T-helper 2 cell treated with Interferon-gamma antibody and Interleukin-4, amounts not matched to agents 100 ng/mL and 5 ng/mL, for 36 hours (primary cell): Measurements from ENCODE around the gene MT1B. TPM values are rescaled to one million over a fixed set of nuclear protein-coding genes. Genes with fewer than 3 reads are reported as not detected.

ENCODE experiments used
- intact Hi-C: fragments of 100-400 bp; cut with micrococcal nuclease; formaldehyde crosslinking; loops from one replicate; pipeline ENCODE4 v1.15.1; 2023
- total RNA-seq: library from RNA; stranded (reverse); gene quantifications from 2 replicates; pipeline ENCODE4 v1.2.3, GENCODE V29; 2022

Gene MT1B
- not detected in 2 replicates for total RNA-seq

GRCh38 chr16:56651586-56651985 lies at the start of gene MT1B:
TSS of gene MT1B (plus strand) at chr16:56651886. CDS start at chr16:56651954, 68 bp downstream.
- intact Hi-C loops = no loop called here

GRCh38 chr16:56603589-56603988 lies 48.1 kb upstream of the MT1B start:
- intact Hi-C loops = loop anchor here (5.0 kb wide), 1 partner anchor 91 kb away; no protein-coding TSS in a partner anchor

- intact Hi-C loops = loop anchor here (5.0 kb wide), 1 partner anchor 93 kb away; no protein-coding TSS in a partner anchor
Observed at GRCh38 chr16:56604966-56605365, 46.7 kb upstream of the MT1B start.

GRCh38 chr16:56605475-56605874 lies 46.2 kb upstream of the MT1B start:
- intact Hi-C loops = no loop called here

- intact Hi-C loops = no loop called here
Observed at GRCh38 chr16:56606071-56606475, 45.6 kb upstream of the MT1B start.

- intact Hi-C loops = no loop called here
Observed at GRCh38 chr16:56606476-56607108, 45.1 kb upstream of the MT1B start.

GRCh38 chr16:56607109-56607618 lies 44.5 kb upstream of the MT1B start:
- intact Hi-C loops = no loop called here

- intact Hi-C loops = loop anchor here (1.0 to 2.0 kb wide), 5 partner anchors 10 to 325 kb away; partner anchors contain the start of genes HERPUD1, MT1E, MT1X and NUDT21
Observed at GRCh38 chr16:56607675-56608042, 44.0 kb upstream of the MT1B start.

GRCh38 chr16:56608043-56608875 lies 43.4 kb upstream of the MT1B start, which contains the start of gene MT2A:
TSS of gene MT2A (plus strand) at chr16:56608584. CDS start at chr16:56608656, 72 bp downstream.
- intact Hi-C loops = loop anchor here (1.0 to 2.0 kb wide), 5 partner anchors 9 to 324 kb away; partner anchors contain the start of genes HERPUD1, MT1E, MT1X and NUDT21

GRCh38 chr16:56608876-56609462 lies 42.7 kb upstream of the MT1B start:
- intact Hi-C loops = loop anchor here (1.0 to 2.0 kb wide), 5 partner anchors 8 to 323 kb away; partner anchors contain the start of genes HERPUD1, MT1E, MT1X and NUDT21

- intact Hi-C loops = loop anchor here (2.0 kb wide), 1 partner anchor 159 kb away; the partner anchor contains the start of genes NUDT21 and OGFOD1
Observed at GRCh38 chr16:56609463-56609921, 42.2 kb upstream of the MT1B start.

- intact Hi-C loops = loop anchor here (2.0 kb wide), 1 partner anchor 33 kb away; no protein-coding TSS in a partner anchor
Observed at GRCh38 chr16:56610017-56610608, 41.6 kb upstream of the MT1B start.

GRCh38 chr16:56610609-56611111 lies 41.0 kb upstream of the MT1B start:
- intact Hi-C loops = loop anchor here (2.0 kb wide), 1 partner anchor 32 kb away; no protein-coding TSS in a partner anchor

- intact Hi-C loops = loop anchor here (2.0 kb wide), 1 partner anchor 31 kb away; no protein-coding TSS in a partner anchor
Observed at GRCh38 chr16:56611281-56611833, 40.3 kb upstream of the MT1B start.

- intact Hi-C loops = no loop called here
Observed at GRCh38 chr16:56613706-56614105, 38.0 kb upstream of the MT1B start.

GRCh38 chr16:56614549-56614991 lies 37.1 kb upstream of the MT1B start:
- intact Hi-C loops = no loop called here

- intact Hi-C loops = no loop called here
Observed at GRCh38 chr16:56615353-56615752, 36.3 kb upstream of the MT1B start.

- intact Hi-C loops = loop anchor here (1.0 to 2.0 kb wide), 2 partner anchors 8 to 22 kb away; partner anchors contain the start of genes MT1A and MT2A
Observed at GRCh38 chr16:56616608-56617211, 35.0 kb upstream of the MT1B start.
